Tibial artery (tissue), 4 donors: ENCODE data around the gene SHISAL2B.

Experiments used
- DNase-seq, 2 donors: peaks; one replicate each; pipeline ENCODE4 v3.0.0-alpha.2; 2019
- H3K27ac ChIP-seq, 2 donors: fragments of 200-600 bp; sonication (generic) in 1 of 2; 1 replicate in 1 of 2; 2 replicates in 1 of 2; pipeline ENCODE4 v1.5.1; 2018 to 2019; ENCODE audit warnings: mild to moderate bottlenecking in 1 of 2
- H3K27me3 ChIP-seq, 2 donors: fragments of 200-600 bp; sonication (generic) in 1 of 2; one replicate each; pipeline versions ENCODE4 v1.5.1 to v1.6.0; 2016 to 2019
- H3K36me3 ChIP-seq, 3 donors: fragments of 200-600 bp; sonication (generic) in 2 of 3; one replicate each; pipeline ENCODE4 v1.5.1; 2016 to 2019; ENCODE audit warnings: mild to moderate bottlenecking in 2 of 3
- H3K4me1 ChIP-seq, 4 donors: fragments of 200-600 bp; sonication (generic) in 2 of 4; 1 replicate in 3 of 4; 2 replicates in 1 of 4; pipeline ENCODE4 v1.5.1; 2016 to 2019
- H3K4me3 ChIP-seq, 2 donors: fragments of 200-600 bp; sonication (generic) in 1 of 2; 1 replicate in 1 of 2; 2 replicates in 1 of 2; pipeline ENCODE4 v1.5.1; 2018 to 2019; ENCODE audit warnings: mild to moderate bottlenecking in 2 of 2
- H3K9me3 ChIP-seq, 3 donors: fragments of 200-600 bp; sonication (generic) in 1 of 3; one replicate each; pipeline ENCODE4 v1.5.1; 2016 to 2019
- CTCF ChIP-seq, 2 experiments: fragments of 200-600 bp in 1 of 2; fragments of 450-650 bp in 1 of 2; IDR thresholded peaks; one replicate each; pipeline ENCODE4 v1.5.1; 2017 to 2019; ENCODE audit warnings: antibody characterized with exemption in 2 of 2, mild to moderate bottlenecking in 1 of 2, moderate library complexity in 1 of 2
- intact Hi-C: fragments of 100-400 bp; cut with DNase I; formaldehyde crosslinking; loops from one replicate; pipeline ENCODE4 v1.15.0; 2023; ENCODE audit warnings: low total_unique reads

SHISAL2B gene

GRCh38 chr5:64690417-64691151 is at the start of gene SHISAL2B:
SHISAL2B (plus strand) TSS chr5:64690503; CDS start chr5:64690624, 121 bp downstream.
- Histone ChIP-seq H3K27ac (no peak within 1 kb of the TSS), H3K4me3 (peak within 1 kb of the TSS in 1 of 2 donors; percentile 37)
- intact Hi-C loops, result no loop called here

GRCh38 chr5:64644831-64645230 is 45.5 kb upstream of the SHISAL2B start:
- no peak for DNase-seq
- no peaks in the 10 kb centered on the region for H3K27me3 ChIP-seq
- no peaks in the 10 kb centered on the region for H3K4me1 ChIP-seq
- intact Hi-C loops, result no loop called here
- no peaks in the 10 kb centered on the region for H3K36me3 ChIP-seq
- H3K27ac ChIP-seq, result no peak overlapping the region
- TF ChIP-seq CTCF (IDR thresholded peaks at IDR 0.05), result no peak
- no peaks in the 10 kb centered on the region for H3K9me3 ChIP-seq
- H3K4me3 ChIP-seq, result no peak overlapping the region

More at GRCh38 chr5:64690417-64691151, at the start of gene SHISAL2B:
- Histone ChIP-seq H3K4me1 (peaks cover 0 to 12% (median 11%) of the 10 kb centered on the region in 4 donors), H3K27me3 (peaks cover 0 to 18% of the 10 kb centered on the region in 2 donors), H3K36me3 (no peaks in the 10 kb centered on the region), H3K9me3 (no peaks in the 10 kb centered on the region)
- no peak for TF ChIP-seq CTCF (IDR thresholded peaks at IDR 0.05)
- DNase-seq, result no peak

- Histone ChIP-seq H3K27ac (no peak overlapping the region), H3K9me3 (no peaks in the 10 kb centered on the region), H3K4me1 (no peaks in the 10 kb centered on the region), H3K27me3 (no peaks in the 10 kb centered on the region), H3K4me3 (no peak overlapping the region), H3K36me3 (no peaks in the 10 kb centered on the region)
- no peak for TF ChIP-seq CTCF (IDR thresholded peaks at IDR 0.05)
- intact Hi-C loops, result no loop called here
- no peak for DNase-seq
Observed at GRCh38 chr5:64646169-64646568, 44.1 kb upstream of the SHISAL2B start.

GRCh38 chr5:64649512-64649911 is 40.8 kb upstream of the SHISAL2B start:
- DNase-seq, result no peak
- H3K9me3 ChIP-seq, result no peaks in the 10 kb centered on the region
- H3K27me3 ChIP-seq, result no peaks in the 10 kb centered on the region
- H3K4me3 ChIP-seq, result no peak overlapping the region
- no peaks in the 10 kb centered on the region for H3K4me1 ChIP-seq
- TF ChIP-seq CTCF (IDR thresholded peaks at IDR 0.05), result no peak
- intact Hi-C loops, result no loop called here
- H3K36me3 ChIP-seq, result no peaks in the 10 kb centered on the region
- no peak overlapping the region for H3K27ac ChIP-seq

GRCh38 chr5:64653766-64654560 is 36.3 kb upstream of the SHISAL2B start:
- Histone ChIP-seq H3K9me3 (no peaks in the 10 kb centered on the region), H3K27ac (no peak overlapping the region), H3K4me1 (no peaks in the 10 kb centered on the region), H3K36me3 (no peaks in the 10 kb centered on the region), H3K4me3 (no peak overlapping the region), H3K27me3 (no peaks in the 10 kb centered on the region)
- DNase-seq, result no peak
- intact Hi-C loops, result loop anchor here (10.0 kb wide), 1 partner anchor 841 kb away; no protein-coding TSS in a partner anchor
- TF ChIP-seq CTCF (IDR thresholded peaks at IDR 0.05), result no peak
